GM10847 (cell line): ENCODE results near the gene RAB7A.

Source experiments
- POLR2A ChIP-seq: IDR thresholded peaks from 2 replicates; pipeline ENCODE4 v1.6.1; 2011; ENCODE audit not compliant: insufficient read length; ENCODE audit errors: extremely low read depth

RAB7A gene

DNA sequence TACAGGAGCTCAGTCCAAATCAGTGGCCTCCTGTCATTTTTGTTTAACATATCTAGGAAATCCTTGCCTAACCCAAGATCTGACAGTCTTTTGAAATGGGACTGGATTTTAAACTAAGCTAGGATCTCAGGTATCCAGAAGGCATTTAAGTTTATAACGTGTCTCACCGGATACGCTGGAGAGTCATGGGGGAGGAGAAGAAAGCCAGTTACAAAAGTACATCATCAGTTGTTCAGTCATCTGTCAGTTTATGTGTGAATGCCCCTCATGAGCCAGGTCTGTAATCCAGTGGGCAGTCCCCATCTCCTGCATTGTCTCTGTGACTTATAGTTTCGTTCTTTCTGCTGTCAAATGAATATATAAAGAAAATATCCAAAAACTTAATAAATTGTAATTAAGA is 44.4 kb downstream of the RAB7A start:
- no peak for TF ChIP-seq POLR2A

DNA sequence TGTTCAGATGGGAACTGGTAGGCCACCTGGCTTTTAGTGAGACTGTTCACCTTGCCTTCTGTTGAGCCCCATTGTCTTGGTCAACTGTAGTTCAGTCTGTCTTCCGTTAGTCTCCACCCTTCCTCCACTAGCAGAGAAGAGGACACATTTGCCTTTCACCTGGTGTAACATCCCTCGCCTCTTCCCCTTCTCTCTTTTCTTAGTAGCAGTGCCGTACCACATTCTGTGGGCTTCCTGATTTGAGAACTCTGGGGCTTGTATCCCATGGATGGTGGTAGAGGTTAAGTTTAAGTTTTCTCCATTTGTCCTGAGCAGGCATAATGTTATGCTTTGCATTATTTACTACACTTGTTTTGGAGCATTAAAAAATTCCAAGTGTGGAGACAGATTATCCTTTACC is 49.3 kb downstream of the RAB7A start:
- TF ChIP-seq POLR2A: no peak

DNA sequence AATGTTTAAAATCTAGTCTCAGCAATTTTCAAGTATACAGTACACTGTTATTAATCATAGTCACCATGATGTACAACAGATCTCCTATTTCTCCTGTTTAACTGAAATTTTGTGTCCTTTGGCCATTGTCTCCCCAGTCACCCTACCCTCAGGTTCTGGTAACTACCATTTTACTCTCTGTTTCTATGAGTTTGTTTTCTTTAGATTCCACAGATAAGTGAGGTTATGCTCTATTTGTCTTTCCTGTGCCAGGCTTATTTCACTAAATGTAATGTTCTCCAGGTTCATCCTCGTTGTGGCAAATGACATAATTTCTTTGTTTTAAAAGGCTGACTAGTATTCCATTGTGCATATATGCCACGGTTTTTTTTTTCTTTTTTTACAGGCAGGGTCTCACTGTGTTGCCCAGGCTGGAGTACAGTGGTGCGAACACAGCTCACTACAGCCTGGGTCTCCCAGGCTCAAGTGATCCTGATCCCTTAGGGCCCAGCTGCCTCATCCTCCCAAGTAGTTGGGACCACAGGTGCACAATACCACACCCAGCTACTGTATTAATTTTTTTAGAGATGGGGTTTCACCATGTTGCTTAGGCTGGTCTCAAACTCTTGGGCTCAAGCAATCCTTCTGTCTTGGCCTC is 50.0 kb downstream of the RAB7A start:
- TF ChIP-seq POLR2A: no peak

DNA sequence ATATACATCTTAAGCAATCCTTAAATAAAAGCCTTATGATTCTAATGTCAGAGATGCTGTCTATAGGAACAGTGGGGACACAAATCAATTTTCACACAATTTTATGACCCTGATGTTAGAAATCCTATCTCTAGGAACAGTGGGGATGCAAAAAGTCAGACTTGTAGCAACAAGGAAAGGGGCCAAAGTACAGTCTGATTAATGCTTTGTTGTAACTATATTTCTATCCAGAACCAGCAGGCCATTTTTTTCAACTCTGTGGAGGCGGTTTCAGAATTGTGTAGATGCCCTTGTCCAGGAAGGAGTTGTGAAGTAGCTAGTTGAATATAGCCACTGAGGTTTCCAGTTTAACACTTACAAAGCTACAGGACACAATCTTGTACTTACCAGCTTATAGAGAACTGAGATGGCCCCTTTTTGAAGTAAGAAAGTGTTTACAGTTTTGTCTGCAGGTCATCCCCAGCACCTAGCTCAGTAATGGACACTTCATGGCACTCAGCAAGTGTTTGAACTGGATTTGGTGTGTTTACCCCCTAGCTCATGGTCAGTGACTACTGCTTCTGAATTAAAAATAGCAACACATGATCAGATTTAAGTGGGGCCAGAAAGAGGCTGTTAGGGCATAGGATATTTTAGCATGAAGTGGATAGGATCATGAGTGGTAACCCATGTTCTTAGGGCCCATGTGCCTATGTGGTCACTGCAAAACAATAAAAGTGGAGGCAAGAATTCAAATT is 54.3 kb downstream of the RAB7A start:
- no peak for TF ChIP-seq POLR2A

DNA sequence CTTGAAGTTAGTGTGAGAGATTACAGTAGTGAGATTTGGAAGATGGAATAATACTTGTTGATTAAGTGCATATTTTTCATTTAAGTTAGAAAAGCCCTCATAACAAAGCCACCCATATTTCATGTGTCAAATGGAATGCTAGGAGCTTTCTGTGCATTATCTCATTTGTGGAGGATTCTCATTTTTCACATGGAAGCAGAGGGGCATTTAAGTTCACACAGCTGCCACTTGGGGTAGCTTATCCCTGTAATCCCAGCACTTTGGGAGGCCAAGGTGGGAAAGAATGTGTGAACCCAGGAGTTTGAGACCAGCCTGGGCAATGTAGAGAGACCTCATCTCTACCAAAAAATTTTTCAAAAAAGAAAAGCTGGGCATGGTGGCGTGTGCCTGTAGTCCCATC is 55.2 kb downstream of the RAB7A start:
- no peak for TF ChIP-seq POLR2A

DNA sequence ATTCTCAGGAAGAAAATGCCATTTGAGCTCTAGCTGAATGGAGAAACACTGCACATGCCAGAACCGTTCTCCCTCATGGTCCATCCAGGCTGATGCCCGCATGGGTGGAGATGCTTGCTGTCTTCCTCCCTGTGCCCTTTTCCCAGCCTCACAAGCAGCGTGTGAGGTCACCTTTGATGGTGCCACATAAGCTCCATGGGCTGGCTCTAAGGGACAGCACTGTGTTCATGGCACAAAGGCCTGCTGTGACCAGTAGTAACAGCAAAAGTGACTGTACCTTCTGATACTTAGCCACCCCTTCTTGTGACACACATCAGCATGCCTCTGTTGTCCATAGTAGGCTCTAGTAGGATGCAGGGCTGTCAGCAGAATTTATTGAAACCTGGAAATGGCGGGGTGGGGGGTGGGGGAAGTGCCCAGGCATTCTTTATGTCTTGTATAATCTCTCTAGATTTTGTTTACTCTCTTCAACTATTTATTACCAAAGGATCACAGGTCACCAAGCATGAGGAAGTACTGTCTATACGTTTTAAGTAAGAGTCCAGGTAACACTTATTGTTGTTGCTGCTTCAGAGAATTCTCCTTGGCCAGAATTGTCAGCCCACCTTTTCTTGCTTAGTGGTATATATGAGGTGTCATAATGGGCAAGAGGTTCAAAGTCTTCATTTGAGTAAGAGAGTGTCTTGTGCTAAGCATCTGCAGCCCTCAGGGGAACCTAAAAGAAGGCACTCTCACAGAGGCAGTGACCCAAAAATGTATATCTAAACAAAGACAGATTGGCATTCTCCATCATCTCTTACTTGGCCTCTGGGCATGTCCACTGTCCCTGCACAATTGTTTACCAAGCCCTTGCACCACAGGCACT is 56.5 kb downstream of the RAB7A start:
- TF ChIP-seq POLR2A: no peak

DNA sequence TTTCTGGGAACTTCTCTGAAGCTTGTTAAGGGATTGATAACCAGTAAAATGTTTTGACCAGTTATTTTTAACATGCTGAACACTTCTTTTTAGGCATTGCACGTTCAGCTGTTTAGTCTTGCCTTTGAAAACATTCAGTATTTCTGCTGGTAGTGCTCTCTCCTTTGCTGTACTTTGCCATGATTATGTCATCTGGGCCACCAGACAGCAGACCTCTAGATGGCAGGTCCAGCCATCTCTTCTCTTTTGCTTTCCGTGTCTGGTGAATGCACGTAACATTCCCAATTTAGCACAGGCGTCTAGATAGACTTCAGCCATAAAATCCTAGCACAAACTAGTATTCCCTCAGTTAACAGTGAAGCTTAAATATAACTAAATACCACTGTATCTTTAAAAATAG is 57.8 kb downstream of the RAB7A start:
- TF ChIP-seq POLR2A: no peak

DNA sequence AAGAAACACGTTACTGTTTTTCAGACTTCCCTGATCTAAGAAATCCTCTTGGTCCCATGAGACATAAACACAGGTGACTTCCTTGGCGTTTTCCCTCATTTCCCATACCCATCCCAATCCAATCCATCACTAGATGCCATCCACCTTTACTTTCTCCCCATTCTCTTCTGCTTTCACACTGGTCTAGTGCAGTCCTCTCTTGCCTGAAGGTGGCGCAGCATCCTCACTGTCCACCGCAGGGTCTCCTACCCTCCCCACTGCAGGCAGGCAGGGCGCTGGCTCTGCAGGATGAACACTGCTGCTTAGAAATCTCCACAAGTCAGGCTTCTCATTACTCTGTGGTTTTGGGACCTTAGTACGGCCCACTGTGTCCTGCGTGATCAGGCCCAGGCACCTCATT is 58.2 kb downstream of the RAB7A start:
- TF ChIP-seq POLR2A: no peak

DNA sequence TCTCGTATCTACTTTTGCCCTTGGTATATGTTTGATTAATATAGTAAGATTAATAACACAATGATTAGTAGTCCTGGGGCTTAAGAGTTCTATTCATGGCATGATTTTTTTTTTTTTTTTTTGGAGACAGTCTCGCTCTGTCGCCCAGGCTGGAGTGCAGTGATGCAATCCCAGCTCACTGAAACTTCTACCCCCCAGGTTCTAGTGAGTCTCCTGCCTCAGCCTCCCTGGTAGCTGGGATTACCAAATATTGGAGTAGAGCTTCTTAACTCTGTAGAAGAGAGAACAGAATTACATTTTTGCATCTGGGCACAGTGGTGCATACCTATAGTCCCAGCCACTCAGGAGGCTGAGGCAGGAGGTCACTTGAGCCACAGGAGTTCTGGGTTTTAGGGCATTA is 58.9 kb downstream of the RAB7A start:
- TF ChIP-seq POLR2A: no peak

DNA sequence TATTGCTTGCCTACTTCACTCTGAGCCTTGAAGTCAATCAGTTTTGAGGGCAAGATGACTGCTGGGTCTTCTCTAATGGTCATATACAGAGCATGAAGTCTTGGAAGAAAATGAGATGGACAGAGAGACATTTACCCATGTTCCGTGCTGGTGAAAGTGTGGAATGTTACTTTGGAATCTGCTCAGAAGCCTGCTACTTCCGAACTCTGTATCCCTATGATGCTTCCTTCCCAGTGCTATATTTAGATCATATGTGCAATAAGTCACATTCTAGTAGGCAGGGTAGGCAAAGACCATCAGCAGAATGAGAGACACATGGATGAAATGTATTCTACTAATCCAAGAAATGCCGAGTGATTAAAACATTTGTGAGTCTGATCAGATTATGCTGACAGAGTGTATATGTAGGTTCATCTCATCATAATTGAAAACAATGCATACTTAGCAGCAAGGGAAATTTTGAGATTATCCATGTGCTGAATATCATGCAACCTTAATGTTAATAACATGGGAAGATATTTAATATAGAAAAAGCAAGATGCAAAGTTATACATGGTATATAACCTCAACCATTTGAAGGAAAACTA is 60.5 kb downstream of the RAB7A start:
- no peak for TF ChIP-seq POLR2A

DNA sequence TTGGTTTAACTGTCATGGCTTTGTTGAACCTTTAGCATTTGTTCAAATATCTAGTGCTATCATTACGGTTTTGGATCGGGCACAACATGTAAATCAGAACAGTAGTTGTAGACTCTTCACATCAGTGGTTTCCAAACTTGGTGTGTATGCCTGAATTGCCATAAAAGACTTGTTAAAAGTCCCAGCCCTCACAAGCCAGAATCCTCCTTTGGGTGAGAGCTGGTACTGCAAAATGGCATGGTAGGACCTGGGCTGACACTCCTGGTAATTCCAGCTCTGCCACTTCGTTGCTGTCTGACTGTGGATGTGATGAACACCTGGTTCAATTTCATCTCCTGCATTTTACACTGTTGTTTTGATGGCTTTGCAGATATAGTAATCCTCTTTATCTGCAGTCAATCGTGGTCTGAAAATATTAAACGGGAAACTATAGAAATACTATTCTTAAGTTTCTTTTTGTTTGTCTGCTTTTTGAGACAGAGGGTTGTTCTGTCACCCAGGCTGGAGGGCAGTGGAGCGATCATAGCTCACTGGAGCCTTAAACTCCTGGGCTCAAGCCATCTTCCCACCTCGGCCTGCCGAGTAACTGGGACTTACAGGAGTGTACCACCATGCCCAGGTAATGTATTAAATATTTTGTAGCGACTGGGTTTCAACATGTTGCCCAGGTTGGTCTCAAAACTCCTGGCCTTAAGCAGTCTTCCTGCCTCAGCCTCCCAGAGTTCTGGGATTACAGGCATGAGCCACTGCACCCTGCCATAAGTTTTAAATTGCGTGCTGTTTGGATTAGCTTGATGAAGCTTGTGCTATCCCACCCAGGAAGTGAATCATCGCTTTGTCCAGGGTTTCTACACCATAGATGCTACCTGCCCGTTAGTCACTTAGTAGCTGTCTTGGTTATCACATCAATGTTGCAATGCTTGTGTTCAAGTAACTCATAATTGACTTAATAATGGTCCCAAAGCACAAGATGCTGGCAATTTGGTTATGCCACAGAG is 61.6 kb downstream of the RAB7A start:
- no peak for TF ChIP-seq POLR2A

DNA sequence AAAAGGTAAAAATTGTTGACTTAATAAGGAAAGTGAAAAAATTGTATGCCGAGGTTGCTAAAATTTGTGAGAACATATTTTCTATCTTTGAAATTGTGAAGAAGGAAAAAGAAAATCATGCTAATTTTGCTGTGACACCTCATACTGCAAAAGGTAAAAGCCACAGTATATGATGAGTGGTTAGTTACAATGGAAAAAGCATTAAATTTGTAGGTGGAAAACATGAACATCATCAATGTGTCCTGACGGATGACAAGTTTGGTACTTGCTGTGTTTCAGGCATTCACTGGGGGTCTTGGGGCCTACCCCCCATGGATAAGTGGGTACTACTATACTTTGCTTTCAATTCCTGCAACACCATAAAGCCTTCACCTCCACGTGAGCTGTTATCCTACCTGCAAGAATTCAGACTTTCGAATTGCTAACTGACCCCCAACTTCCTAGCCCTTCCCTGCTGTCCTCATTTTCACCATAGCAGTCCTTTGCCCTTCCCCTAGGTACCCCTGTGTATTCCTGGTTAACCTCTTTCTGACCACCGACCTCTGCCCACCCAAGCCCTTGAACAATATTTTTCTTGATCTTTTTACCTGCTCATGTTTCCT is 62.4 kb downstream of the RAB7A start:
- TF ChIP-seq POLR2A: no peak

DNA sequence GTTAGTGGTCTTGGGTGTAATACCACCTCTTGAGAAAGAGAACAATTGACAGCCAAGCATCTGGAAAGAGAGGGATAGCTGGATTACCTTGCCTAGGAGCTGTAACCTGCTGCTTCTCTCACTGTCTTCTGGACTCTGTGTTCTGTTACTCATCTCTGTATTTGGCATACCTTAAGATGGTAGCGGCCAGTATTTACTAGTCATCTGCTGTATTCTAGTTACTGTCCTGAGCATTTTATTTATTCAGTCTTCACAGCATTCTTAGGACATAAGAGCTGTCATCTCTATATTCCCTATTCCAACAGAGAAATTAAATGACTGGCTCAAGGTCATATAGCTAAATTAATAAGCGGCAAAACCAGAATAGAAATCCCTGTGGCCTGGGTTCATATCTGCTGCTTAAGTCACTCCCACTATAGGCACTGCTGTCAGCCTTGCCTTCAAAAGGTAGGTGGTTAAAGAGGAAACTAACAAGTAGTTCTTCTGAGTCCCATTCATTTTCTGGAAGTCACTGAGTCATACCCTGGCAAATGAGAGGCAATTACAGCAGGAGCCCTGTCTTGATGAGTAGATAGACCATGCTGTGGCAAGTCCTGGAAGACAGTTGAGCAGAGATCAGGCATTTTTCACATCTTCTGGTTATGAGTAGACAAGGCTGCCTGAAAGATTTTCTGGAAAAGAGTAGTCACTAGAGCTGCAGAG is 68.2 kb downstream of the RAB7A start:
- no peak for TF ChIP-seq POLR2A
